ENCODE measurements around the gene CDC5L. TPM values are rescaled to one million over a fixed set of nuclear protein-coding genes. Genes with fewer than 3 reads are reported as not detected.

Gene CDC5L
- total RNA-seq, 1 donor from 2014 or later: 30.4 TPM

- Mint-ChIP-seq H3K9me3 (ENCODE audit: low read depth) (no peaks in the 10 kb centered on the region), H3K27ac (peak overlapping the region; percentile 100), H3K36me3 (ENCODE audit: insufficient read depth) (peaks cover 1% of the 10 kb centered on the region), H3K4me3 (ENCODE audit: low read depth) (peak overlapping the region; percentile 99), H3K4me1 (ENCODE audit: low read depth) (peaks cover 25% of the 10 kb centered on the region), H3K27me3 (no peaks in the 10 kb centered on the region)
- TF ChIP-seq, protein P1, sequence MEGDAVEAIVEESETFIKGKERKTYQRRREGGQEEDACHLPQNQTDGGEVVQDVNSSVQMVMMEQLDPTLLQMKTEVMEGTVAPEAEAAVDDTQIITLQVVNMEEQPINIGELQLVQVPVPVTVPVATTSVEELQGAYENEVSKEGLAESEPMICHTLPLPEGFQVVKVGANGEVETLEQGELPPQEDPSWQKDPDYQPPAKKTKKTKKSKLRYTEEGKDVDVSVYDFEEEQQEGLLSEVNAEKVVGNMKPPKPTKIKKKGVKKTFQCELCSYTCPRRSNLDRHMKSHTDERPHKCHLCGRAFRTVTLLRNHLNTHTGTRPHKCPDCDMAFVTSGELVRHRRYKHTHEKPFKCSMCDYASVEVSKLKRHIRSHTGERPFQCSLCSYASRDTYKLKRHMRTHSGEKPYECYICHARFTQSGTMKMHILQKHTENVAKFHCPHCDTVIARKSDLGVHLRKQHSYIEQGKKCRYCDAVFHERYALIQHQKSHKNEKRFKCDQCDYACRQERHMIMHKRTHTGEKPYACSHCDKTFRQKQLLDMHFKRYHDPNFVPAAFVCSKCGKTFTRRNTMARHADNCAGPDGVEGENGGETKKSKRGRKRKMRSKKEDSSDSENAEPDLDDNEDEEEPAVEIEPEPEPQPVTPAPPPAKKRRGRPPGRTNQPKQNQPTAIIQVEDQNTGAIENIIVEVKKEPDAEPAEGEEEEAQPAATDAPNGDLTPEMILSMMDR (IDR thresholded peaks at IDR 0.05; ENCODE audit: unreplicated experiment): no peak
- no peak for DNase-seq (ENCODE audit: low spot score, unreplicated experiment)
Measured at GRCh38 chr6:44386364-44386928, 1.1 kb upstream of the CDC5L start.

DNA sequence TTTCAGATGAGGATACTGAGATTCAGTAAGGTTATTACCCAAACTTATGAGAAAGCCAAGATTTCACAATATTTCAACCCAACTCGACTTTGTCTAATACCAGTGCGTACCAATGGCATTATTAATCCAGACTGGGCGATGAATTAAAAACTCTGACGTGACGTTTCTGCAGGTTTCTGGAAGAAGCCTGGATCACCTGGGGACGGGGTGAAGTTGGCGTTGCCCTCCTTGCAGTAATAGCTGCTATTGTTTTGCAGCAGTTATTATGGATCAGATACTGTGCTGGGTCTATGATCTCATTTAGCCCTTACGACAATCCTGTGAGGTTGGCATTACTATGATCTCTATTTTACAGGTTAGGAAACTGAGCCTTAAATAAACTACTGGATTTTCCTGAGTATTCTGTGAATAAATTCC lies 569 bp upstream of the CDC5L start:
- Mint-ChIP-seq H3K4me1 (ENCODE audit: low read depth) (peaks cover 25% of the 10 kb centered on the region), H3K27ac (peak overlapping the region; percentile 100)
- DNase-seq (ENCODE audit: low spot score, unreplicated experiment): no peak

DNA sequence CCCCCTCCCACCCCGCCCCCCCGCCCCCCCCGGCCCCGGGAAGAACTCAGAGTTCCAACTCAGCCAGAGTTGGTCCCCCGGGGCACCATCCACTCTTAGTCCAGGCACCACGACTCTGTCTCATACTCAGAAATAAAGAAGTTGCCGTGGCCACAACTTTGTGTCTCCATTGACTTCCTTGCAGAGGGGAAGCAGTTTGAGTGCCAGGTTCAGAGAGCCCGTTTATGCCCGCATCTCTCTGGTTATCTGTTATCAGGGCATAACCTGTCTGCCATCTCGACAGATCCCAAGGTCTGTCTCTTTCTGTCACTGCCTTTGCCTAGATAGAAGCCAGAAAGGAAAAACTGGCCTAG lies 605 bp downstream of the CDC5L start:
- peak overlapping the region; percentile 100 for H3K27ac Mint-ChIP-seq
- H3K4me3 Mint-ChIP-seq (ENCODE audit: low read depth): peak overlapping the region; percentile 99
- DNase-seq (ENCODE audit: low spot score, unreplicated experiment): no peak
- no peaks in the 10 kb centered on the region for H3K9me3 Mint-ChIP-seq (ENCODE audit: low read depth)
- TF ChIP-seq, protein P1 (IDR thresholded peaks at IDR 0.05; ENCODE audit: unreplicated experiment): no peak
- H3K27me3 Mint-ChIP-seq: no peaks in the 10 kb centered on the region
- peaks cover 6% of the 10 kb centered on the region for H3K36me3 Mint-ChIP-seq (ENCODE audit: insufficient read depth)
- H3K4me1 Mint-ChIP-seq (ENCODE audit: low read depth): peaks cover 25% of the 10 kb centered on the region

More for the DNA sequence above, 569 bp upstream of the CDC5L start:
- Mint-ChIP-seq H3K27me3 (no peaks in the 10 kb centered on the region), H3K4me3 (ENCODE audit: low read depth) (peak overlapping the region; percentile 99), H3K9me3 (ENCODE audit: low read depth) (no peaks in the 10 kb centered on the region), H3K36me3 (ENCODE audit: insufficient read depth) (peaks cover 5% of the 10 kb centered on the region)
- TF ChIP-seq, protein P1 (IDR thresholded peaks at IDR 0.05; ENCODE audit: unreplicated experiment): no peak

- Mint-ChIP-seq H3K36me3 (ENCODE audit: insufficient read depth) (peaks cover 8% of the 10 kb centered on the region), H3K27me3 (no peaks in the 10 kb centered on the region), H3K9me3 (ENCODE audit: low read depth) (no peaks in the 10 kb centered on the region), H3K4me1 (ENCODE audit: low read depth) (peaks cover 25% of the 10 kb centered on the region), H3K4me3 (ENCODE audit: low read depth) (peak overlapping the region; percentile 99), H3K27ac (peak overlapping the region; percentile 60)
- no peak for DNase-seq (ENCODE audit: low spot score, unreplicated experiment)
- TF ChIP-seq, protein P1 (IDR thresholded peaks at IDR 0.05; ENCODE audit: unreplicated experiment): no peak
Measured at GRCh38 chr6:44388887-44389286, 1.4 kb downstream of the CDC5L start.

GRCh38 chr6:44390158-44390683 lies 2.7 kb downstream of the CDC5L start:
- Mint-ChIP-seq H3K4me1 (ENCODE audit: low read depth) (peaks cover 25% of the 10 kb centered on the region), H3K36me3 (ENCODE audit: insufficient read depth) (peaks cover 15% of the 10 kb centered on the region), H3K4me3 (ENCODE audit: low read depth) (peak overlapping the region; percentile 99), H3K27ac (no peak overlapping the region), H3K27me3 (no peaks in the 10 kb centered on the region), H3K9me3 (ENCODE audit: low read depth) (no peaks in the 10 kb centered on the region)
- TF ChIP-seq, protein P1 (IDR thresholded peaks at IDR 0.05; ENCODE audit: unreplicated experiment): no peak
- no peak for DNase-seq (ENCODE audit: low spot score, unreplicated experiment)

Data from progenitor cell of endocrine pancreas (in vitro differentiated cells).